ENCODE results near the gene ELFN1.

Gene ELFN1

DNA sequence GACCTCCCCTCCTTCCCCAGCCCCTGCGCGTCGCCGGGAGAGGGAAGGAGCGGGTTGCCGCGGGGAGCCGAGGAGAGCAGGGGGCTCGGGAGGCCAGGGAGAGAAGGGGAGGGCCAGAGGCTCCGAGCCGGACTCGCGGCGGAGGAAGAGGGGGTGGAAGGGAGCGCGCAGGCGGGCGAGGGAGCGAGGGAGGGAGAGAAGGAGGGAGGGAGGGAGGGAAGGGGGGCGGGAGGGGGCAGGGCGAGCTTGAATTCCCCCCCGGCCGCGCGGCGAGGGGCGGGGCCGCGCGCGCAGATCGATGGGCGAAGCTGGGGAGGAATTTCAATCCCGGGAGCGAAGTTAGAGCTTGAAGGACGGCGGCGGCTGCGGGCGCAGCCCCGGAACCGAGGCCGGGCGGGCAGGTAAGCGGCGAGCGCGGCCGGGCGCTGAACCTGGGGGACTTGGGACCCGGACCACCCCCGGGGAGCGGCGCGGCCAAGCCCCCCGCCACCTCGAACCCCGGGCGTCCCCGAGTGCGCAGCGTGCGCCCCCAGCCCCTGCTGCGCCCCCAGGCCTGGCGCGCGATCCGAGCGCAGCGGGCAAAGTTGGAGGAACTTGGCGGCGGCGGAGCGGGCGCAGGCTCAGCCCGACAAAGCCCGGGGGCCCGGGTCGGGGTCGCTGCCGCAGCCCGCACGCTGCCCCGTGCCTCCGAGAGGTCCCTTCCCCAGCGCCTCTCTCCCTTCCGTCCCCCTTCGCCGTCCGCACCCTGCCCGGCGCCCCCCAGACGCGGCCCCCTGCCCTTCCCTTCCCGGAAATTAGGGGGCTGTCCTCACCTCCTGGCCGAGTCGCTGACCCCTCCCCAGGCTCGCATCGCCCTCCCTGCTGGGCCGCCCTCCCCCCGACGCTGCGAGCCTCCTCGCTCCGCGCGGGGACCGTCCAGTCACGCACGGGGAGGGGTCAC, at the start of gene ELFN1:
TSS of gene ELFN1 (plus strand) at position 324 of the 940 bp plus-strand sequence. CDS start 74,320 bp downstream, outside the sequence.
- no peak for DNase-seq (ENCODE audit: low spot score)

GRCh38 chr7:1620835-1621234, 49.2 kb upstream of the ELFN1 start:
- DNase-seq (ENCODE audit: low spot score) = no peak

GRCh38 chr7:1621718-1622117, 48.4 kb upstream of the ELFN1 start:
- no peak for DNase-seq (ENCODE audit: low spot score)

DNA sequence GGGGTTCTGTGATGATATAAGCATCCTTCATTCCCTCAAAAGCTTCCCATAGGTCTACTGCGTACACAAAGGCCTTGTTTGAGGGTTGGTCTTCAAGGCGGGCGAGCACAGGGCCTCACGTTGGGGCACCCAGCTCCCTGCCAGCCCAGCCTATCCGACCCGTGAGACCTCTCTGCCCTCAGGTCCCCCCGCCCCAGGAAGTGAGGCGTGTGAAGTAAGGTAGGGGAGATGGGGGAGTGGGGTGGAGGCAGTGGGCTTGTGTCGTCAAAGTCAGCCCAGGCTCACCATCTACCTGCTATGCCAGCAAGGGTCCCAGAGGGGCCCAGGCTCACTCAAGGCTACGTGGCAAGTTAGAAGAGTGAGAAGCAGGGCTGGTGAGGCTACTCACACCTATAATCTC, 47.6 kb upstream of the ELFN1 start:
- no peak for DNase-seq (ENCODE audit: low spot score)

DNA sequence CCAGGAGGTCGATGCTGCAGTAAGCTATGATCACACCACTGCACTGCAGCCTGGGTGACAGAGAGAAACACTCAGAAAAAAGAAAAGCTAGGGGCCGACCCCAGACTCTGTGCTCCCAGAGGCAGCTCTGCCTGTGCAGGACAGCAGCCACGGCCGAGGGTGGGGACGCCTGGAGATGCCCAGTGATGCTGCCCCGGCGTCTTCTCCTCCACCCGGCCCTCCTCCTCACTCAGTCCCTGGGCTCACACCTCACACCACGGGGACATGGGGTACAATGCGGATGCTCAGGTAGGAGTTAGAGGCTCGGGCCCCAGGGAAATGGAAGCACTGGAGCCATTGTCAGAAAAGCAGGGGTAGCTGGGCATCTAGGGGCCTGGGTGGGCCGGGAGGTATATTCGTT, 46.3 kb upstream of the ELFN1 start:
- DNase-seq (ENCODE audit: low spot score) = no peak

GRCh38 chr7:1624999-1625927, 44.8 kb upstream of the ELFN1 start:
- DNase-seq (ENCODE audit: low spot score) = no peak

GRCh38 chr7:1626769-1627168, 43.3 kb upstream of the ELFN1 start:
- DNase-seq (ENCODE audit: low spot score) = no peak

DNA sequence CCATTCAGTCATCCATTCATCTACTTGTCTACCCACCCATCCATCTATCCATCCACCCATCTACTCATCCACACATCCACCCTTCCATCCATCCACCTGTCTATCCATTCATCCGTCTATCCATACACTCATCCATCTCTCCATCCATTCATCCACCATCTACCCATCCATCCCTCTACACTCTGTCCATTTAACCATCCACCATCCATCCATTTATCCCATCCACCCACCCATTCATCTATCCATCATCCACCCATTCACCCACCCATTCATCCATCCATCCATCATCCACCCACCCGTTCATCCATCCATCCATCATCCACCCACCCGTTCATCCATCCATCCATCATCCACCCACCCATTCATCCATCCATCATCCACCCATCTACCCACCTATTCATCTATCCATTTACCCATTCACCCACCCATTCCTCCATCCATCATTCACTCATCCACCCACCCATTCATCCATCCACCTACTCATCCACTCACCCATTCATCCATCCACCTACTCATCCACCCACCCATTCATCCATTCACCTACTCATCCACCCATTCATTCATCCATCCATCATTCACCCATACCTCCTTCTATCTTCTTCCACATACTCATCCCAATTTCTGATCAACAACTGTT, 39.3 kb upstream of the ELFN1 start:
- no peak for DNase-seq (ENCODE audit: low spot score)

DNA sequence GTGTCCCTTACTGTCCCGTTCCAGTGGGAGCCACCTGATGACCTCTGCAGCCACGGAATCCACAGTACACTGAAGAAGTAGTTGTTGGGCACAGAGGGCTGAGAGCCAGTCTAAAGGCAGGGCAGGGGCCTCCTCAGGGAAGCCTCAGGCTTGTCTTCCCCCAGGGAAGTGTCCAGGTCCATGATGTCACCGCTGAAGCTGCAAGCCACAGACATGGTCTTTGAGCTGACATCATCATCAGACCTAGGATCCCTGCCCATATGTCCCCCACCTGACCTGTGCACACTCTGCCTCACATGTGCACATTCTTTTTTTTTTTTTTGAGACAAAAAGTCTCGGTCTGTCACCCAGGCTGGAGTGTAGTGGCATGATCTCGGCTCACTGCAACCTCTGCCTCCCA, 38.4 kb upstream of the ELFN1 start:
- DNase-seq (ENCODE audit: low spot score) = no peak

DNA sequence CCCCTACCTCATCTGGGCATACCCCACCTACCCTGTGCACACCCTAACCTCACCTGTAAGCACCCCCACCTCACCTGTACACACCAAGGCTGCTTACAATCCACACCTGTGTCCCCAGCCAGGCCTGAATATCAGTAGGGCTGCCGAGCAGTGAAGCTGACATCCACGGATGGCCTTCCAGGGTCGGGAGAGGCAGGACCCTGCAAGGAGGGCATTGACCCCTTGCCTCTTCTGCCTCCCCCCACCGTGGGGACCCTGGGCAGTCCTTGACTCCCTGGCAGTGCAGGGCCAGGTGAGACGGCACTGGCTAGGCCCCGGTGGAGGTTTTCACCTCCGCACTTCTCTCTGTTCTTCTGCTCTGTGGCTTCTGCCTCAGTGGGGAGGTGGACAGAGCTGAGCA, 37.6 kb upstream of the ELFN1 start:
- DNase-seq (ENCODE audit: low spot score) = no peak

DNA sequence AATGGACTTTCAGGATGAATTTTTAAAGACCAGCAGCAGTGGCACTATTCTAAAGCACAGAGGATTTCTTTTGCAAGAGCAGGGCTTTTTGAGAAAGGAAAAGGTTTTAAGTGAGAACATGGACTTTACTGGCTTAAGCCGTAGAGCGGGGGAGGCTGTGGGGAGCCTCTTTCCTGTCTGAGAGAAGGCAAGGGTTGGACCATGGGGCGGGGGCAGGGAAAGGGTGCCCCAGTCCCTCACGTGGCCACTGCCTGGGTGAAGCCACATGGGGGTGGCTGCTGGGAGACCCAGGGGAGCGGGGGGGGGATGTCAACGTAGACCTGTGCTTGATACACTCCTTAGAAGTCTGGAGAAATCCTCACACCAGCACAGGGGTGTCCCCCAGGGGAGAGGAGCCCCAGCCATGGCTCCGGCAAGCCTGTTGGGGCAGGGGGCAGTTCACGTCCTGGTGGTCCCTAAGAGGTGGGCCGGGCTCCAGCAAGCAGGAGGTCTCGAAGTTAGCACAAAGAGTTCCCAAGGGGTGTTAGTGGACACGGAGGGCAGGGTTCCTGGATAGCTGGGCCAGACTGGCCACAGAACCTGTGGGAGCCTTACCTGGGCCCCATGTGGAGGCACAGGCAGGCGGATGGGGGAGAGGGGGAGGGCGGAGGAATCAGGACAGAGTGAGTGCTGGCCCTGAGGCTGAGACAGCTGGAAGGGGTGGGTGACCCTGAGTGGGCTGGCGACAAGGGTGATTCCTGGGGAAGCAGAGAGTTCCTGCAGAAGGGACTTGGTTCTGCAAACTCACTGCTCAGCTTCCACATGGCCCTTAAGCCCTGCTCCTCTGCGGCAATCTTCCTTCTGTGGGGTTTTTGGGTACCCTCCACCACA, 36.9 kb upstream of the ELFN1 start:
- DNase-seq (ENCODE audit: low spot score) = no peak

GRCh38 chr7:1635401-1635800, 34.7 kb upstream of the ELFN1 start:
- DNase-seq (ENCODE audit: low spot score) = no peak

DNA sequence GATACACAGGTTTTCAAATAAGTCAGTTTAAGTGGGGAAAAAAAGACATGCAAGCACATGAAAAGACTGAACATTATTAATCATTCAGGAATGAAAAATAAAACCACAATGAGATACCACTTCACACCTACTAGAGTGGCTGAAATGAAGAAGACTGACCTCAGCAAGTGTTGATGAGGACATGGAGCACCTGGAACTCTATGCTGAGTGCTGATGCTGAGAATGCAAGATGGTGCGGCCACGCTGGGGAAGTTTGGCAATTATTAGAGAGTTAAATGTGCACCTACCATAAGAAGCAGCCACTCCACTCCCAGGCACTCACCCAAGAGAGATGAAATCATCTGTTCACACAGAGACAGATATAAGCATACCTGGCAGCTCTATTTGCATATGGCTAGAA, 32.9 kb upstream of the ELFN1 start:
- no peak for DNase-seq (ENCODE audit: low spot score)

GRCh38 chr7:1638215-1638661, 31.8 kb upstream of the ELFN1 start:
- DNase-seq (ENCODE audit: low spot score) = no peak

- no peak for DNase-seq (ENCODE audit: low spot score)
Observed at GRCh38 chr7:1639071-1639470, 31.0 kb upstream of the ELFN1 start.

DNA sequence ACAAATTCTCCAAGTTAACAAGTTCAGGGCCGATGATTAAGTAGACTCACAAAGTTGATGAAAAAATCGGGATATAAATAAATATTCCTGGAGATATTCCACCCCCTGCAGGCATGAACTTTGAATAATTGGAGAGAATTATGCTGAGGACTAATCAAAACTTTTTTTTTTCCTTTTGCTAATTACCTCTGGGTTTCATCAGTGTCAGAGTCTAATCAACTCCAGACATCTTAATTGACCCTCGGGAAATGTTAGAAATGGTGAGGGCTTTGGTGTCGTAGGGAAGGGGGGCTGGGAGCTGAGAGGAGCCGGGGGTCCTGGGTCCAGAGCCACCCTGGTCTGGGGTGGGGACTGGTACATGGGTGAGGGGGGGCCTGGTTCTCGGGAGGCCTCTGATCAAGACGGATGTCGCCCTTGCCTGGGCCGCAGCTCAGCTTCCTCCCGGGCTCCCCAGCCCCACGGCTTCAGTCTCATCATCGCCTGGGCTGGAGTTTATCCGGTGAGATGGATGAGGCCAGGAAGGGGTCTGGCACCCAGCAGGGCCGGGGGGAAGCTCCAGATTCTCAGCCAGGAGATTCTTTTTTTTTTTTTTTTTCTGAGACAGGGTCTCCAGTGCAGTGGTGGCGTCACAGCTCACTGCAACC, 30.4 kb upstream of the ELFN1 start:
- no peak for DNase-seq (ENCODE audit: low spot score)

DNA sequence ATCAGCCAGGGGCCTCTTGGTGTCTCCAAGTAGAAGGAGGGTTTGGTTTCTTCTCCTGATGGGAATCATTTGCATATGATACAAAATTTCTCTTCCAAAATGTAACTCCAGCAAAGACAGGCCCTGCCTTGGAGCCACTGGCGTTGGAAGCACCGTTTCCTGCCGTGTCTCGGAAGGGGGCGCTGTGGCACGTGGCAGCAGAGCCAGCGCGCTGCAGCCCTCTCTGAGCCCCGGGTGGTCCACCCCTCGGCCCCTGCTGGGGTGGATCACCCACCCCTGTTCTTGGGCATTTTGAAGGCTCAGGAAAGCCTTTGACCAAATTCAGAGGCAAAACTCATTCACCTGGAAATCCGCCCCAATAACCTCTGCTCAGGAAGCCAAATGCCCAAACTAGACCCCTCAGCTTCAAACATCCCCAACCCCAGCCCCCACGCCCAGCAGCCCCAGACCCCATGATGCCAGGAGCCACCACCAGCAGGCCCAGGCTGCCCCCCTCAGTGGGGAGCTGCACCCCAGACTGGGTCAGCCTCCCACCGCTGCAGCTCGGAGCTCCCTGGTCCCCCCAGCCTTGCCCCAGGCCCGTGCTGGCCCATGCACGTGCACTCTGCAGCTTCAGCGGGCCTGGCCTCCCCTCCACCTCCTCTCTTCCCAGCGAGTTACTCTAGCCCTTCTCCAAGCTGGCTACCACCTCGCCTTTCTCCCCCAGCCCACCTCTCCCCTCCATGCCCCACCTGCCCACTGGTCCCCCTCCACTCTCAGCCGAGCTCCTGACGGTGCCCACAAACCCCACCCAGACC, 29.5 kb upstream of the ELFN1 start:
- no peak for DNase-seq (ENCODE audit: low spot score)

GRCh38 chr7:1641173-1641572, 28.9 kb upstream of the ELFN1 start:
- DNase-seq (ENCODE audit: low spot score) = no peak

- no peak for DNase-seq (ENCODE audit: low spot score)
Observed at GRCh38 chr7:1641661-1642260, 28.3 kb upstream of the ELFN1 start.
